Fibroblast of lung (primary cell): Measurements from ENCODE around the gene DMRTC2.

Source experiments
- EZH2 ChIP-seq: IDR thresholded peaks from 2 replicates; pipeline ENCODE4 v1.5.1; 2012; ENCODE audit warnings: low read length, control low read depth, mild to moderate bottlenecking; ENCODE audit errors: missing control alignments
- TF ChIP-seq, protein P1 (sequence below), 2 donors: IDR thresholded peaks in 1 of 2; conservative IDR thresholded peaks in 1 of 2; 1 replicate in 1 of 2; 2 replicates in 1 of 2; pipeline ENCODE4 v1.5.1; 2011 to 2012; ENCODE audit warnings: low read length in 2 of 2, control low read depth in 1 of 2, inconsistent platforms in 1 of 2, low read depth in 1 of 2, mild to moderate bottlenecking in 1 of 2

DNA sequence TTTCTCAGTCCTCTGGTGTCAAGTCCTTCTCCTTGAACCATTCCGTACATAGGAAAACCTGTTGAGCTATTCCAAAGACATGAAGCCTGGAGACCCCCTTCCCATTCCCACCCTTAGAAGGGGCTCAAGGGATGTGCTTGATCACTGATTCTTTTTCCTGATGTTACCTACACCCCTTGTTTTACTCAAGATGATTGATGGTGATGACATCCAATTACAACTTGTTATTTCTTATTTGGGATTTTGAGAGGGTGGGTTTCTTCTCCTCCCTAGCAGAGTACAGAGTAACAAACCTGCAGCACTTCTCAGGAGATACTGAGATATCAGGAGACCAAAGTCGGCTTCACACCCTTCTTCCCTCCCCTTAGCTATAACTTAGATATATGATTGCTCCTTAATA is 8.5 kb downstream of the DMRTC2 start:
- TF ChIP-seq, protein P1, sequence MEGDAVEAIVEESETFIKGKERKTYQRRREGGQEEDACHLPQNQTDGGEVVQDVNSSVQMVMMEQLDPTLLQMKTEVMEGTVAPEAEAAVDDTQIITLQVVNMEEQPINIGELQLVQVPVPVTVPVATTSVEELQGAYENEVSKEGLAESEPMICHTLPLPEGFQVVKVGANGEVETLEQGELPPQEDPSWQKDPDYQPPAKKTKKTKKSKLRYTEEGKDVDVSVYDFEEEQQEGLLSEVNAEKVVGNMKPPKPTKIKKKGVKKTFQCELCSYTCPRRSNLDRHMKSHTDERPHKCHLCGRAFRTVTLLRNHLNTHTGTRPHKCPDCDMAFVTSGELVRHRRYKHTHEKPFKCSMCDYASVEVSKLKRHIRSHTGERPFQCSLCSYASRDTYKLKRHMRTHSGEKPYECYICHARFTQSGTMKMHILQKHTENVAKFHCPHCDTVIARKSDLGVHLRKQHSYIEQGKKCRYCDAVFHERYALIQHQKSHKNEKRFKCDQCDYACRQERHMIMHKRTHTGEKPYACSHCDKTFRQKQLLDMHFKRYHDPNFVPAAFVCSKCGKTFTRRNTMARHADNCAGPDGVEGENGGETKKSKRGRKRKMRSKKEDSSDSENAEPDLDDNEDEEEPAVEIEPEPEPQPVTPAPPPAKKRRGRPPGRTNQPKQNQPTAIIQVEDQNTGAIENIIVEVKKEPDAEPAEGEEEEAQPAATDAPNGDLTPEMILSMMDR (conservative IDR thresholded peaks at IDR 0.05 in 1 of 2, IDR thresholded peaks at IDR 0.05 in 1 of 2; ENCODE audit: low read depth in 1 of 2, low read length in 2 of 2), result no peak
- no peak for TF ChIP-seq EZH2
